Natural killer cell (primary cell): ENCODE measurements around the gene ESR1. TPM values are rescaled to one million over a fixed set of nuclear protein-coding genes. Genes with fewer than 3 reads are reported as not detected.
"Not testable (repeated sequence)": the region's sequence is repeated elsewhere in the genome, so short reads cannot be mapped to it uniquely, and the experiment has no call there.

Experiments
- ATAC-seq, 3 donors: fragments of 150-1000 bp in 2 of 3; fragments of 200-7000 bp in 1 of 3; cut with Tn5 transposase; 1 replicate in 1 of 3; 2 replicates in 2 of 3; pipeline ENCODE4 v1.10.0; 2021; ENCODE audit warnings: mild to moderate bottlenecking in 2 of 3, moderate library complexity in 2 of 3
- DNase-seq, 2 donors: peaks; one replicate each; pipeline versions ENCODE4 v3.0.0 to v3.0.0-alpha.2; 2013 to 2021; ENCODE audit warnings: mixed read lengths in 1 of 2
- H3K27ac ChIP-seq: one replicate; pipeline ENCODE4 v1.5.1; 2013; ENCODE audit warnings: mild to moderate bottlenecking, low read length
- H3K27me3 ChIP-seq: one replicate; pipeline ENCODE4 v1.6.1; 2013; ENCODE audit warnings: low read length; ENCODE audit not compliant: control insufficient read depth, insufficient read depth
- H3K36me3 ChIP-seq: one replicate; pipeline ENCODE4 v1.6.1; 2013; ENCODE audit warnings: low read length; ENCODE audit not compliant: control insufficient read depth, insufficient read depth
- H3K4me1 ChIP-seq: one replicate; pipeline ENCODE4 v1.6.1; 2013; ENCODE audit warnings: low read length; ENCODE audit not compliant: control insufficient read depth, insufficient read depth
- H3K4me3 ChIP-seq: one replicate; pipeline ENCODE4 v1.5.1; 2013; ENCODE audit warnings: low read length
- H3K9me3 ChIP-seq: one replicate; pipeline ENCODE4 v1.6.1; 2013; ENCODE audit warnings: low read length; ENCODE audit not compliant: control insufficient read depth, insufficient read depth
- H3K27ac Mint-ChIP-seq, 2 donors: one replicate each; pipeline ENCODE4 v1.8.0; 2022; ENCODE audit warnings: mild to moderate bottlenecking in 2 of 2, mixed read lengths in 2 of 2, moderate library complexity in 1 of 2
- H3K27me3 Mint-ChIP-seq, 2 donors: one replicate each; pipeline ENCODE4 v1.8.0; 2022; ENCODE audit warnings: low read depth in 2 of 2, mixed read lengths in 2 of 2
- H3K36me3 Mint-ChIP-seq: one replicate; pipeline ENCODE4 v1.8.0; 2022; ENCODE audit warnings: mixed read lengths
- H3K4me1 Mint-ChIP-seq, 2 donors: one replicate each; pipeline ENCODE4 v1.8.0; 2022; ENCODE audit warnings: mixed read lengths in 2 of 2
- H3K4me3 Mint-ChIP-seq: one replicate; pipeline ENCODE4 v1.8.0; 2022; ENCODE audit warnings: mild to moderate bottlenecking, moderate library complexity, mixed read lengths
- H3K9me3 Mint-ChIP-seq, 2 donors: one replicate each; pipeline ENCODE4 v1.8.0; 2022; ENCODE audit warnings: mixed read lengths in 2 of 2
- CTCF ChIP-seq: fragments of 200-600 bp; IDR thresholded peaks from one replicate; pipeline ENCODE4 v1.8.0; 2022; ENCODE audit warnings: antibody characterized with exemption
- WGBS: methylation state at CpG from one replicate; pipeline ENCODE4 v1.1.7; 2013; ENCODE audit warnings: missing lambda C conversion rate; ENCODE audit not compliant: insufficient coverage; 5-methylcytosine and 5-hydroxymethylcytosine counted together
- intact Hi-C: fragments of 100-400 bp; cut with micrococcal nuclease; formaldehyde crosslinking; loops from one replicate; pipeline ENCODE4 v1.14.2; 2022
- total RNA-seq, 4 donors: library from RNA; stranded (reverse); fragments of 120-200 nt in 1 of 4; gene quantifications; one replicate each; pipeline versions ENCODE4 v1.2.3 to v1.2.4, GENCODE V29; 2013 to 2022

ESR1 gene
- total RNA-seq, 3 donors from 2014 or later (not counting 1 experiment from before 2014, with no cell fraction given), result 0.11 to 0.64 (median 0.60) TPM

DNA sequence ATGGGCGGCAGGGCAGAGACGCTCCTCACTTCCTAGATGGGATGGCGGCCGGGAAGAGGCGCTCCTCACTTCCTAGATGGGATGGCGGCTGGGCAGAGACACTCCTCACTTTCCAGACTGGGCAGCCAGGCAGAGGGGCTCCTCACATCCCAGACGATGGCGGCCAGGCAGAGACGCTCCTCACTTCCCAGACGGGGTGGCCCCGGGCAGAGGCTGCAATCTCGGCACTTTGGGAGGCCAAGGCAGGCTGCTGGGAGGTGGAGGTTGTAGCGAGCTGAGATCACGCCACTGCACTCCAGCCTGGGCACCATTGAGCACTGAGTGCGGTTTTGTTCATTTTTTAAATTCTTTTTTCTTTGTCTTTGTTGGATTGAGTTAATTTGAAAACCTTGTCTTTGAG, 92.3 kb downstream of the ESR1 start:
- H3K4me3 Mint-ChIP-seq, H3K36me3 ChIP-seq, DNase-seq, H3K27me3 Mint-ChIP-seq, H3K4me1 Mint-ChIP-seq, H3K36me3 Mint-ChIP-seq, ATAC-seq, H3K4me1 ChIP-seq, H3K27me3 ChIP-seq, H3K9me3 Mint-ChIP-seq, H3K27ac ChIP-seq, H3K9me3 ChIP-seq, intact Hi-C loops, H3K4me3 ChIP-seq, H3K27ac Mint-ChIP-seq: not testable (repeated sequence)
- 94% methylated on average over 10 of the region's 15 CpGs for WGBS

GRCh38 chr6:151900256-151900655, 92.8 kb downstream of the ESR1 start:
- DNase-seq (no peak), ATAC-seq (no peak)
- H3K4me1 ChIP-seq, result no peaks in the 10 kb centered on the region
- no peak overlapping the region for H3K4me3 Mint-ChIP-seq
- H3K27me3 ChIP-seq, result no peaks in the 10 kb centered on the region
- intact Hi-C loops, result no loop called here
- WGBS, result 78% methylated on average over 2 of the region's 2 CpGs
- H3K9me3 ChIP-seq, result no peaks in the 10 kb centered on the region
- no peaks in the 10 kb centered on the region for H3K4me1 Mint-ChIP-seq
- H3K27me3 Mint-ChIP-seq, result peaks cover 3 to 9% of the 10 kb centered on the region in 2 donors
- no peak overlapping the region for H3K27ac Mint-ChIP-seq
- no peak overlapping the region for H3K4me3 ChIP-seq
- no peak overlapping the region for H3K27ac ChIP-seq
- no peaks in the 10 kb centered on the region for H3K36me3 ChIP-seq
- TF ChIP-seq CTCF, result no peak
- H3K9me3 Mint-ChIP-seq, result peaks cover 0 to 7% of the 10 kb centered on the region in 2 donors
- peaks cover 7% of the 10 kb centered on the region for H3K36me3 Mint-ChIP-seq

GRCh38 chr6:151901009-151901411, 93.5 kb downstream of the ESR1 start:
- WGBS, result 96% methylated on average over 6 of the region's 6 CpGs
- no peak for TF ChIP-seq CTCF

DNA sequence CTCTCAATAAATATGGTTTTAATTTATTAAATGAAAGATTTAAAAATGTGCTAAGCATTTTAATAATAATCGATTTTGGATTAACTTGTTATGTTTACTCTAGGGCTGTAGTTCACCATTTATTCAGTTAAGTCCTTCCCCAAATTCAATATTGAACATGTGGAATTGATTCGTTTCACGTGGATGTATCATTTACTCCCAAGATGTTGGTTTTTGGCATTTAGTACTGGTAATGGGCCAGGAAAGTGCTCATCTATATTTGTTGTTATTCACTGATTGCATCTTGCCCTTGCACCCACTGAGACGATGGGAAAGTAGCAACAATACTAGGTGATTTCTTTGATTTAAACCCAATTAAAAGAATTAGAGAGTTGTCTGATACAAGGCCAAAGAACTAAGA, 97.1 kb downstream of the ESR1 start:
- WGBS, result 96% methylated on average over 3 of the region's 4 CpGs
- Histone ChIP-seq H3K4me3 (no peak overlapping the region), H3K27me3 (no peaks in the 10 kb centered on the region), H3K9me3 (no peaks in the 10 kb centered on the region), H3K27ac (no peak overlapping the region), H3K36me3 (no peaks in the 10 kb centered on the region), H3K4me1 (no peaks in the 10 kb centered on the region)
- ATAC-seq (no peak), DNase-seq (no peak)
- H3K9me3 Mint-ChIP-seq, result peaks cover 0 to 4% of the 10 kb centered on the region in 2 donors
- no peak for TF ChIP-seq CTCF
- H3K36me3 Mint-ChIP-seq, result peaks cover 7% of the 10 kb centered on the region
- no peak overlapping the region for H3K27ac Mint-ChIP-seq
- no peaks in the 10 kb centered on the region for H3K4me1 Mint-ChIP-seq
- peaks cover 3 to 9% of the 10 kb centered on the region in 2 donors for H3K27me3 Mint-ChIP-seq
- H3K4me3 Mint-ChIP-seq, result no peak overlapping the region
- intact Hi-C loops, result no loop called here

More at GRCh38 chr6:151901009-151901411, 93.5 kb downstream of the ESR1 start:
- ATAC-seq (no peak), DNase-seq (no peak)
- Mint-ChIP-seq H3K36me3 (peaks cover 7% of the 10 kb centered on the region), H3K27ac (no peak overlapping the region), H3K4me1 (no peaks in the 10 kb centered on the region), H3K27me3 (peaks cover 3 to 9% of the 10 kb centered on the region in 2 donors), H3K4me3 (no peak overlapping the region), H3K9me3 (peaks cover 0 to 7% of the 10 kb centered on the region in 2 donors)
- Histone ChIP-seq H3K36me3 (no peaks in the 10 kb centered on the region), H3K9me3 (no peaks in the 10 kb centered on the region), H3K27me3 (no peaks in the 10 kb centered on the region), H3K4me1 (no peaks in the 10 kb centered on the region), H3K4me3 (no peak overlapping the region), H3K27ac (no peak overlapping the region)
- intact Hi-C loops, result no loop called here
